MM.1S (cell line): ENCODE data around the gene RPS16.

Experiments
- CTCF ChIP-seq: fragments of 300-600 bp; sonication (generic); IDR thresholded peaks from 2 replicates; pipeline ENCODE4 v1.5.1; 2016; ENCODE audit warnings: antibody characterized with exemption, low read length, mixed read lengths
- EZH2phosphoT487 ChIP-seq: fragments of 300-600 bp; sonication (generic); IDR thresholded peaks from 2 replicates; pipeline ENCODE4 v1.6.1; 2018; ENCODE audit warnings: antibody characterized with exemption, low read length

- TF ChIP-seq CTCF: no peak
- TF ChIP-seq EZH2phosphoT487: no peak
These were observed 36.1 kb downstream of the RPS16 start for GRCh38 chr19:39399668-39400050.
